ENCODE measurements around the gene SLC44A3. TPM values are rescaled to one million over a fixed set of nuclear protein-coding genes. Genes with fewer than 3 reads are reported as not detected.

Gene SLC44A3
- total RNA-seq, 1 experiment from 2014 or later: 16.9 TPM

DNA sequence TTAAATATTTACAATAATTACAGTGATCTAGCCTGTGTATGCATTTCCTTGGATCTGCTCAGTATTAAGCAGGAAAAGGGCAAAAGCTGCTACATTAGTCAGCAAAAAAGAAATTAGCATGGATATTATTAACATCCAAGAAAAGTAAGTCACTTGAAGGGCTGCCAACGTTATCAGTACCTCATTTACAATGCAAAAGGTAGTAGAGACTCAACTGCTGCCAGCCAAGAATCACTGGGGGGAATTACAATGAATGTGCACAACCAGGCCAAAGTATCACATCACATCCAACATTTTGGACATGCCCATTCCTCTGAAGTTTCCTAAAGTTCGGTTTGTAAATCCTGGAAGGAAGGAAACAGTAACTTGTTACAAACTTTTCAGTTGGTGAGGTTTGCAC is 104.8 kb downstream of the SLC44A3 start:
- no peak for TF ChIP-seq CTCF (IDR thresholded peaks at IDR 0.05; ENCODE audit: insufficient read depth in 1 of 2, low read depth in 1 of 2, low read length in 1 of 2, severe bottlenecking in 1 of 2, unreplicated experiment in 1 of 2)
- Histone ChIP-seq H3K4me1 (peaks cover 16% of the 10 kb centered on the region), H3K36me3 (ENCODE audit: control insufficient read depth, insufficient read depth, low read length) (no peaks in the 10 kb centered on the region), H3K9me3 (no peaks in the 10 kb centered on the region), H3K4me3 (ENCODE audit: low read depth, low read length) (peak overlapping the region; percentile 88), H3K27me3 (replicated peaks; ENCODE audit: control insufficient read depth, insufficient read depth, low read length) (no peaks in the 10 kb centered on the region)
- ChIA-PET CTCF (interaction anchor here (0.9 kb wide), 1 partner anchor 117 kb away, joined by 3 read pairs; no protein-coding TSS in a partner anchor), POLR2A (no interaction called here)
- no peak for DNase-seq
- Mint-ChIP-seq H3K27me3 (ENCODE audit: insufficient read depth, unreplicated experiment) (no peaks in the 10 kb centered on the region), H3K36me3 (ENCODE audit: insufficient read depth, unreplicated experiment) (peaks cover 59% of the 10 kb centered on the region), H3K4me3 (ENCODE audit: unreplicated experiment) (peak overlapping the region; percentile 88), H3K9me3 (ENCODE audit: unreplicated experiment) (no peaks in the 10 kb centered on the region), H3K27ac (ENCODE audit: unreplicated experiment) (peak overlapping the region; percentile 92), H3K4me1 (ENCODE audit: low read depth, unreplicated experiment) (peaks cover 9% of the 10 kb centered on the region)
- BruUV-seq (replicated peaks): TSS peak; percentile 46
- intact Hi-C loops (cut with micrococcal nuclease; ENCODE audit: unreplicated experiment): loop anchor here (5.0 kb wide), 1 partner anchor 63 kb away; no protein-coding TSS in a partner anchor

DNA sequence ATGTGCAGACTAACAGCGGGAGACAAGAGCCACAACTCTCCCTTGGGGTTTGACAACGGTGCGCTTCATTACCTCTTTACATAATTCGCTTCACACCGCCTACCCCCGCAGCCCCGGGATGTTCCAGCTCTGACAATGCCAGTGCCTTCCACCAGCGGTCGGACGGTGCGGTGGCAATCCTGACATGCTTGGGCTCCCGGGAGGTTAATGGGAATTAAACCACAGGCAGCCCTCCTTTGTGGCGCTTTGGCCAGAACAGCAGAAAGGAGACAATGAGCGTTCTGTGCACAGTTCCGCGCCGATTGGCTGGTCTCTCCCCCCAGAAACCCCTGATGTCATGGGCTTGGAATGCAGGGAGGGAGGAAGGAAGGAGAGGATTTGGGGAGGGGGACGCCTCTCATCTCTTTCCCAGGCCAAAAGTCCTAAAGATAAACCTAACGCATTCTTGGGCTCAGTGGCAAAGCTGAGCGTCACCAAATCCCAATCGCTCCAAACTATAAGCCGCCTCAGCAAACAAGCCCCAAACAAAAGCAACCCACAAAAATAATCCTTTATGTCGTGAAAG is 105.5 kb downstream of the SLC44A3 start:
- H3K36me3 Mint-ChIP-seq (ENCODE audit: insufficient read depth, unreplicated experiment): peaks cover 55% of the 10 kb centered on the region
- ChIA-PET CTCF (interaction anchor here (0.9 to 1.0 kb wide), 2 partner anchors 71 to 116 kb away, joined by 3 read pairs; no protein-coding TSS in a partner anchor), POLR2A (no interaction called here)

More for the DNA sequence above, 105.5 kb downstream of the SLC44A3 start:
- intact Hi-C loops (cut with micrococcal nuclease; ENCODE audit: unreplicated experiment): loop anchor here (2.0 to 5.0 kb wide), 3 partner anchors 31 to 93 kb away; no protein-coding TSS in a partner anchor
- Mint-ChIP-seq H3K4me1 (ENCODE audit: low read depth, unreplicated experiment) (peaks cover 7% of the 10 kb centered on the region), H3K27me3 (ENCODE audit: insufficient read depth, unreplicated experiment) (no peaks in the 10 kb centered on the region), H3K27ac (ENCODE audit: unreplicated experiment) (peak overlapping the region; percentile 92), H3K4me3 (ENCODE audit: unreplicated experiment) (peak overlapping the region; percentile 88), H3K9me3 (ENCODE audit: unreplicated experiment) (no peaks in the 10 kb centered on the region)
- Histone ChIP-seq H3K4me3 (ENCODE audit: low read depth, low read length) (peak overlapping the region; percentile 88), H3K27me3 (replicated peaks; ENCODE audit: control insufficient read depth, insufficient read depth, low read length) (no peaks in the 10 kb centered on the region), H3K36me3 (ENCODE audit: control insufficient read depth, insufficient read depth, low read length) (no peaks in the 10 kb centered on the region), H3K9me3 (no peaks in the 10 kb centered on the region), H3K4me1 (peaks cover 14% of the 10 kb centered on the region)
- BruUV-seq (replicated peaks): no TSS peak
- no peak for TF ChIP-seq CTCF (IDR thresholded peaks at IDR 0.05; ENCODE audit: insufficient read depth in 1 of 2, low read depth in 1 of 2, low read length in 1 of 2, severe bottlenecking in 1 of 2, unreplicated experiment in 1 of 2)
- DNase-seq: peak; percentile 73 to 75
